Measurements from ENCODE around the gene C1orf21. TPM values are rescaled to one million over a fixed set of nuclear protein-coding genes. Genes with fewer than 3 reads are reported as not detected.

C1orf21 gene
- polyA plus RNA-seq, 3 donors: 0.23 to 1.1 (median 0.28) TPM

- H3K9ac ChIP-seq (ENCODE audit: insufficient read depth, low read length, poor library complexity, severe bottlenecking): no peak overlapping the region
- Mint-ChIP-seq H3K27ac (no peak overlapping the region), H3K36me3 (no peaks in the 10 kb centered on the region), H3K4me1 (no peaks in the 10 kb centered on the region), H3K27me3 (ENCODE audit: low read depth in 3 of 3) (peaks cover 0 to 5% (median 1%) of the 10 kb centered on the region in 3 donors), H3K9me3 (no peaks in the 10 kb centered on the region), H3K4me3 (no peak overlapping the region)
- DNase-seq: no peak
- intact Hi-C loops (cut with micrococcal nuclease): no loop called here
- no peaks in the 10 kb centered on the region for H3K4me1 ChIP-seq (ENCODE audit: control insufficient read depth in 1 of 2, insufficient read depth in 2 of 2, low read length in 2 of 2)
- WGBS (ENCODE audit: insufficient coverage): 91% methylated on average over 3 of the region's 9 CpGs
- H3K79me2 ChIP-seq (ENCODE audit: insufficient read depth, low read length): no peaks in the 10 kb centered on the region
- no peak overlapping the region for H2AFZ ChIP-seq (ENCODE audit: insufficient read depth, low read depth, low read length, poor library complexity, severe bottlenecking)
- no peak overlapping the region for H3K4me3 ChIP-seq (replicated peaks in 1 of 3; ENCODE audit: low read depth in 2 of 3, low read length in 3 of 3)
- no peaks in the 10 kb centered on the region for H3K9me3 ChIP-seq (replicated peaks in 1 of 2; ENCODE audit: control insufficient read depth in 1 of 2, insufficient read depth in 1 of 2, low read length in 2 of 2)
- no peaks in the 10 kb centered on the region for H3K36me3 ChIP-seq (replicated peaks in 1 of 2; ENCODE audit: control insufficient read depth in 1 of 2, insufficient read depth in 2 of 2, low read length in 2 of 2)
- no peak overlapping the region for H3K4me2 ChIP-seq (replicated peaks; ENCODE audit: extremely low read depth, low read length, poor library complexity, severe bottlenecking)
- TF ChIP-seq, protein P1, sequence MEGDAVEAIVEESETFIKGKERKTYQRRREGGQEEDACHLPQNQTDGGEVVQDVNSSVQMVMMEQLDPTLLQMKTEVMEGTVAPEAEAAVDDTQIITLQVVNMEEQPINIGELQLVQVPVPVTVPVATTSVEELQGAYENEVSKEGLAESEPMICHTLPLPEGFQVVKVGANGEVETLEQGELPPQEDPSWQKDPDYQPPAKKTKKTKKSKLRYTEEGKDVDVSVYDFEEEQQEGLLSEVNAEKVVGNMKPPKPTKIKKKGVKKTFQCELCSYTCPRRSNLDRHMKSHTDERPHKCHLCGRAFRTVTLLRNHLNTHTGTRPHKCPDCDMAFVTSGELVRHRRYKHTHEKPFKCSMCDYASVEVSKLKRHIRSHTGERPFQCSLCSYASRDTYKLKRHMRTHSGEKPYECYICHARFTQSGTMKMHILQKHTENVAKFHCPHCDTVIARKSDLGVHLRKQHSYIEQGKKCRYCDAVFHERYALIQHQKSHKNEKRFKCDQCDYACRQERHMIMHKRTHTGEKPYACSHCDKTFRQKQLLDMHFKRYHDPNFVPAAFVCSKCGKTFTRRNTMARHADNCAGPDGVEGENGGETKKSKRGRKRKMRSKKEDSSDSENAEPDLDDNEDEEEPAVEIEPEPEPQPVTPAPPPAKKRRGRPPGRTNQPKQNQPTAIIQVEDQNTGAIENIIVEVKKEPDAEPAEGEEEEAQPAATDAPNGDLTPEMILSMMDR (IDR thresholded peaks at IDR 0.05): no peak
- no peak overlapping the region for H3K27ac ChIP-seq (ENCODE audit: low read depth in 1 of 2, low read length in 2 of 2)
- H4K20me1 ChIP-seq (ENCODE audit: insufficient read depth, low read length): no peaks in the 10 kb centered on the region
- H3K27me3 ChIP-seq (ENCODE audit: control insufficient read depth in 2 of 2, insufficient read depth in 2 of 2, low read length in 2 of 2): no peaks in the 10 kb centered on the region
Measured at GRCh38 chr1:184673305-184673704, 286.5 kb downstream of the C1orf21 start.

DNA sequence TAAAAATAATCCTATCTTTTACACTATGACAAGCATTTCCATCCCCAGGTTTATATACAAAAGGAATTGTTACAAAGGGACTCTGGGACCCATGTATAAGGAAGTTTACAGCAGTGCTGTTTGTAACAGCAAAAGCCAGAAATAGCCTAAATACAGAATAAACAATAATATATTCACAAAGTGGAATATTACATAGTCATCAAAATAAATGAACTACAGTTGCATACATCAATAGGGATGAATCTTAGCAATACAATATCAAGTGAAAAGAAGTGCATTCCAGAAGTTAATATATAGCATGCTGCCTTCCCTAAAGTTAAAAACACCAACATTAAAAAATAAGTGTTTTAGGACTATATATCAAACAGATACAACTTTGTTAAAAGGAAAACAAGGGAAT lies 290.5 kb downstream of the C1orf21 start:
- Histone ChIP-seq H3K36me3 (replicated peaks in 1 of 2; ENCODE audit: control insufficient read depth in 1 of 2, insufficient read depth in 2 of 2, low read length in 2 of 2) (no peaks in the 10 kb centered on the region), H3K9me3 (replicated peaks in 1 of 2; ENCODE audit: control insufficient read depth in 1 of 2, insufficient read depth in 1 of 2, low read length in 2 of 2) (peaks cover 0 to 10% of the 10 kb centered on the region in 2 donors), H2AFZ (ENCODE audit: insufficient read depth, low read depth, low read length, poor library complexity, severe bottlenecking) (no peak overlapping the region), H3K4me2 (replicated peaks; ENCODE audit: extremely low read depth, low read length, poor library complexity, severe bottlenecking) (no peak overlapping the region), H3K27me3 (ENCODE audit: control insufficient read depth in 2 of 2, insufficient read depth in 2 of 2, low read length in 2 of 2) (no peaks in the 10 kb centered on the region), H3K4me1 (ENCODE audit: control insufficient read depth in 1 of 2, insufficient read depth in 2 of 2, low read length in 2 of 2) (no peaks in the 10 kb centered on the region), H4K20me1 (ENCODE audit: insufficient read depth, low read length) (no peaks in the 10 kb centered on the region), H3K27ac (ENCODE audit: low read depth in 1 of 2, low read length in 2 of 2) (no peak overlapping the region), H3K9ac (ENCODE audit: insufficient read depth, low read length, poor library complexity, severe bottlenecking) (no peak overlapping the region), H3K4me3 (replicated peaks in 1 of 3; ENCODE audit: low read depth in 2 of 3, low read length in 3 of 3) (no peak overlapping the region), H3K79me2 (ENCODE audit: insufficient read depth, low read length) (no peaks in the 10 kb centered on the region)
- H3K4me3 Mint-ChIP-seq: no peak overlapping the region
- H3K9me3 Mint-ChIP-seq: peaks cover 9 to 18% (median 16%) of the 10 kb centered on the region in 7 donors
- no peak for DNase-seq
- intact Hi-C loops (cut with micrococcal nuclease): no loop called here
- TF ChIP-seq, protein P1 (IDR thresholded peaks at IDR 0.05): no peak
- no peaks in the 10 kb centered on the region for H3K36me3 Mint-ChIP-seq
- H3K4me1 Mint-ChIP-seq: no peaks in the 10 kb centered on the region
- peaks cover 0 to 3% (median 1%) of the 10 kb centered on the region in 3 donors for H3K27me3 Mint-ChIP-seq (ENCODE audit: low read depth in 3 of 3)
- no peak overlapping the region for H3K27ac Mint-ChIP-seq
